Measurements from ENCODE around the gene KCNAB1.

Gene KCNAB1

DNA sequence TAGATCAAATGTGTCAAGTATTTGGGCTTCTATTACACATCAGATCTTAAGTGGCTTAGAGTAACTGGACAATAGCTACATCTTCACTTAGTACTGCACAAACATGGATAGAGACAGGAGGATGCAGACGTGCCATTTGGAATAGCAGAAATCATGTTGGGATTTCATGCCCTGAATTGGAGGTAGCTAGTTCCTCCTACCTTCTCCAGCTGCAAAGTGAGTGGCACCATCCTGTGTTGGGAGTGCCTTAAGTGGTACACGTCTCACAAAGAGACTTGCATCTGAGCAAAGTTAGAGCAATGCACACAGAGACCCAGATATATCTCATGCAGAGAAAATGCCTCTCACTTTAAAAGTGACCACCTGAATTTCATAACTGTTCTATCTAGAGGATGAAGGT is 298.1 kb downstream of the KCNAB1 start:
- Histone ChIP-seq H3K27ac (ENCODE audit: low read depth, low read length, poor library complexity, severe bottlenecking) (no peak overlapping the region), H3F3A (ENCODE audit: insufficient read depth, low read length) (no peaks in the 10 kb centered on the region), H3K4me1 (ENCODE audit: insufficient read depth, low read length, severe bottlenecking) (no peaks in the 10 kb centered on the region), H3K27me3 (ENCODE audit: insufficient read depth, low read length) (no peaks in the 10 kb centered on the region), H3K4me2 (ENCODE audit: low read length) (no peak overlapping the region), H4K20me1 (ENCODE audit: insufficient read depth, low read length) (no peaks in the 10 kb centered on the region), H3K9me3 (ENCODE audit: low read length) (no peaks in the 10 kb centered on the region), H2AFZ (ENCODE audit: low read length) (no peak overlapping the region), H3K36me3 (ENCODE audit: insufficient read depth, low read length) (no peaks in the 10 kb centered on the region), H3K79me2 (ENCODE audit: insufficient read depth, low read length) (no peaks in the 10 kb centered on the region), H3K9ac (ENCODE audit: low read length) (no peak overlapping the region), H3K9me2 (ENCODE audit: low read depth, low read length) (no peaks in the 10 kb centered on the region), H3K4me3 (ENCODE audit: low read depth, low read length, poor library complexity, severe bottlenecking) (no peak overlapping the region)
- TF ChIP-seq, protein P1, sequence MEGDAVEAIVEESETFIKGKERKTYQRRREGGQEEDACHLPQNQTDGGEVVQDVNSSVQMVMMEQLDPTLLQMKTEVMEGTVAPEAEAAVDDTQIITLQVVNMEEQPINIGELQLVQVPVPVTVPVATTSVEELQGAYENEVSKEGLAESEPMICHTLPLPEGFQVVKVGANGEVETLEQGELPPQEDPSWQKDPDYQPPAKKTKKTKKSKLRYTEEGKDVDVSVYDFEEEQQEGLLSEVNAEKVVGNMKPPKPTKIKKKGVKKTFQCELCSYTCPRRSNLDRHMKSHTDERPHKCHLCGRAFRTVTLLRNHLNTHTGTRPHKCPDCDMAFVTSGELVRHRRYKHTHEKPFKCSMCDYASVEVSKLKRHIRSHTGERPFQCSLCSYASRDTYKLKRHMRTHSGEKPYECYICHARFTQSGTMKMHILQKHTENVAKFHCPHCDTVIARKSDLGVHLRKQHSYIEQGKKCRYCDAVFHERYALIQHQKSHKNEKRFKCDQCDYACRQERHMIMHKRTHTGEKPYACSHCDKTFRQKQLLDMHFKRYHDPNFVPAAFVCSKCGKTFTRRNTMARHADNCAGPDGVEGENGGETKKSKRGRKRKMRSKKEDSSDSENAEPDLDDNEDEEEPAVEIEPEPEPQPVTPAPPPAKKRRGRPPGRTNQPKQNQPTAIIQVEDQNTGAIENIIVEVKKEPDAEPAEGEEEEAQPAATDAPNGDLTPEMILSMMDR (IDR thresholded peaks at IDR 0.05; ENCODE audit: low read length): no peak

DNA sequence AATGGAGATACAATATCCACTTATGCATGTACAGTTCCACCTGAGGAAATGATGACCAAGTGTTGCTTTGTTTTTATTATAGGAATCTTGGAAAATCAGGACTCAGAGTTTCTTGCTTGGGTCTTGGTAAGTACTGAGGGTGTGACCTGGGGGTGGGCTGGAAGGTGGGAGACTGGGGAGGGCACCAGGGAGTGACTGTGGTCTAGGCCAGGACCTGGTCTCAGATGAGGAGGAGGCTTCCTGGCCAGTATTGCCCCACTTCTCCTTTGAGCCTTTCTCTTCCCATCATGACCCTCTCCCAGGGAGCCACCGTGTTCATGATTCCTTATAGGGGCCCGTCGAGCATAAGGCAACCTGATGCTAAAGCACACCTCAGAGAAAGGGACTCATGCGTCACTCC is 301.2 kb downstream of the KCNAB1 start:
- H4K20me1 ChIP-seq (ENCODE audit: insufficient read depth, low read length): no peaks in the 10 kb centered on the region

DNA sequence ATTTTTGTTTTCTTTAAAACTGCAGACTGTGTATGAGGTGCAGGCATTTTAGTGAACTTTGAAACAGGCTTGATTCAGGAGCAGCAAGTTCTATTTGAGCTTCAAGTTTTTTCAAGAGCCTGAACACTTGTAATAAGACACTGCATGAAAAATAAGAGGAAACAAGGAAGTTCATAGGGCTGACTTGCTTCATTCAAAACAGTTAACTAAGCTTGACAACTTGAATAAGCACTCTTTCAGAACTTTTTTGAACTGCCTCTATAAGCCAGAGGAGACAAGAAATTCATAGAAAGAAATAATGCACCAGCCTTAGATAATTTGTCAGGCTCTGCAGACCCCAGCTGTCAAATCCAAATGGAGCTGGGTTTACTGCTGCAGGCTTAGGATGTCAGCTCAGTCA is 304.4 kb downstream of the KCNAB1 start:
- no peaks in the 10 kb centered on the region for H3K79me2 ChIP-seq (ENCODE audit: insufficient read depth, low read length)
- no peaks in the 10 kb centered on the region for H4K20me1 ChIP-seq (ENCODE audit: insufficient read depth, low read length)
- TF ChIP-seq, protein P1 (IDR thresholded peaks at IDR 0.05; ENCODE audit: low read length): no peak
- no peak for TF ChIP-seq EZH2 (IDR thresholded peaks at IDR 0.05; ENCODE audit: borderline replicate concordance, low read length)
- no peak overlapping the region for H2AFZ ChIP-seq (ENCODE audit: low read length)
- no peaks in the 10 kb centered on the region for H3K9me3 ChIP-seq (ENCODE audit: low read length)
- H3K27ac ChIP-seq (ENCODE audit: low read depth, low read length, poor library complexity, severe bottlenecking): no peak overlapping the region
- no peak overlapping the region for H3K4me2 ChIP-seq (ENCODE audit: low read length)
- no peaks in the 10 kb centered on the region for H3K27me3 ChIP-seq (ENCODE audit: insufficient read depth, low read length)
- H3K4me3 ChIP-seq (ENCODE audit: low read depth, low read length, poor library complexity, severe bottlenecking): no peak overlapping the region
- no peaks in the 10 kb centered on the region for H3K36me3 ChIP-seq (ENCODE audit: insufficient read depth, low read length)
- no peaks in the 10 kb centered on the region for H3K4me1 ChIP-seq (ENCODE audit: insufficient read depth, low read length, severe bottlenecking)
- H3K9ac ChIP-seq (ENCODE audit: low read length): no peak overlapping the region
- H3K9me2 ChIP-seq (ENCODE audit: low read depth, low read length): no peaks in the 10 kb centered on the region
- H3F3A ChIP-seq (ENCODE audit: insufficient read depth, low read length): no peaks in the 10 kb centered on the region

More for the DNA sequence above, 301.2 kb downstream of the KCNAB1 start:
- Histone ChIP-seq H3F3A (ENCODE audit: insufficient read depth, low read length) (no peaks in the 10 kb centered on the region), H3K4me2 (ENCODE audit: low read length) (no peak overlapping the region), H3K9me2 (ENCODE audit: low read depth, low read length) (no peaks in the 10 kb centered on the region), H3K4me3 (ENCODE audit: low read depth, low read length, poor library complexity, severe bottlenecking) (no peak overlapping the region), H3K4me1 (ENCODE audit: insufficient read depth, low read length, severe bottlenecking) (no peaks in the 10 kb centered on the region), H3K9me3 (ENCODE audit: low read length) (no peaks in the 10 kb centered on the region), H3K27me3 (ENCODE audit: insufficient read depth, low read length) (no peaks in the 10 kb centered on the region), H2AFZ (ENCODE audit: low read length) (no peak overlapping the region), H3K36me3 (ENCODE audit: insufficient read depth, low read length) (no peaks in the 10 kb centered on the region), H3K9ac (ENCODE audit: low read length) (no peak overlapping the region), H3K79me2 (ENCODE audit: insufficient read depth, low read length) (no peaks in the 10 kb centered on the region), H3K27ac (ENCODE audit: low read depth, low read length, poor library complexity, severe bottlenecking) (no peak overlapping the region)
- no peak for TF ChIP-seq EZH2 (IDR thresholded peaks at IDR 0.05; ENCODE audit: borderline replicate concordance, low read length)
- TF ChIP-seq, protein P1 (IDR thresholded peaks at IDR 0.05; ENCODE audit: low read length): no peak
